ENCODE measurements around the gene ARHGDIB.

The ARHGDIB gene

GRCh38 chr12:14893506-14894250 lies 67.7 kb downstream of the ARHGDIB start:
- DNase-seq (ENCODE audit: low read depth in 2 of 2), result no peak

GRCh38 chr12:14892726-14893505 lies 68.5 kb downstream of the ARHGDIB start:
- no peak for DNase-seq (ENCODE audit: low read depth in 2 of 2)

Data from stimulated activated CD4-positive, alpha-beta T cell treated with anti-CD3 and anti-CD28 coated beads, Interleukin-15, amount 100 ng/mL, for 48 hours (primary cell).